ENCODE measurements around the gene GMPPB.

GRCh38 chr3:49750056-49750455, 26.3 kb upstream of the GMPPB start:
- TF ChIP-seq YY1 (IDR thresholded peaks at IDR 0.05; ENCODE audit: insufficient read depth, insufficient read length) (no peak), ZNF274 (IDR thresholded peaks at IDR 0.05; ENCODE audit: low read depth, low read length) (no peak), SUZ12 (IDR thresholded peaks at IDR 0.05; ENCODE audit: extremely low read depth, insufficient read depth, insufficient read length) (no peak)
